GDM1 (cell line): ENCODE data around the gene AP2A2.

Experiments
- DNase-seq: peaks from one replicate; lab custom pipeline; 2025; lab: John Stamatoyannopoulos, UW

AP2A2 gene

GRCh38 chr11:1042626-1043562, 117.2 kb downstream of the AP2A2 start:
- no peak for DNase-seq

DNA sequence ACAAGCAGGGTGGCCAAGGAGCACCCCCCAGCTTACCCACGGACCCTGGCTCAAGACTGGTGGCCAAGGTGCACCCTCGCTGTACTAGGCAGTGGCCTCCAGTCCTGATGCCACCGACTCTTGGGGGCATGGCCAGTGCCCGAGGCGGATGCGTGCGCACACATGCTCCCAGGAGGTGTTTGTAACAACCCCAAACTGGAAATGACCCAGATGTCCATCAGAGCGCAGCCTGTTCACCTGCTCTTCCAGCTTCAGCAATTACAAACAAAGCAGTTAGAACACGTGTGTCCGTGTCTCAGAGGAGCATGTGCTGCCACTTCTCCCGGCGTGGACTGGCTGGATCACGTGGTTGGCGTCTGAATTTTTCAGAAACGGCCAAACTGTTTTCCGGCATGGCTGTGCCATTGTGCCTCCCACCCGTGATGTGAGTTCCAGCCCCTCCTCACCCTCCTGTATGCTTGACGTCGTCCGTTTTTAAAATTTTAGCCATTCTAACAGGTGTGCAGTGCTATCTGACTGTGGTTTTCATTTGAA, 118.0 kb downstream of the AP2A2 start:
- DNase-seq, result no peak

DNA sequence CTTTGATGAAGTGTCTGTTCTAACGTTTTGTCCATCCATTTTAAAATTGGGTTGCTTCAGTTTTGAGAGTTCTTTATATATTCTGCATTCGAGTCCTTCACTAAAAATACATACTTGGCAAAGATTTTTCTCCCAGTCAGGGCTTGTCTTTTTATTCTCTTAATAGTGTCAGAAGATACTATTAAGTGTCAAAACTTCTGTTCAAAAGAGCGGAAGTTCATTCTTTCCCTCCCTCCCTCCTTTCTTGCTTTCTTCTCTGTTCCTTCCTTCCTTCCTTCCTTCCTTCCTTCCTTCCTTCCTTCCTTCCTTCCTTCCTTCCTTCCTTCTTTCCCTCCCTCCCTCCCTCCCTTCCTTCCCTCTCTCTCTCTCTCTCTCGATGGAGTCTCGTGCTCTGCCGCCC, 118.5 kb downstream of the AP2A2 start:
- no peak for DNase-seq

- DNase-seq, result no peak
Measured at GRCh38 chr11:1047595-1048156, 122.0 kb downstream of the AP2A2 start.

DNA sequence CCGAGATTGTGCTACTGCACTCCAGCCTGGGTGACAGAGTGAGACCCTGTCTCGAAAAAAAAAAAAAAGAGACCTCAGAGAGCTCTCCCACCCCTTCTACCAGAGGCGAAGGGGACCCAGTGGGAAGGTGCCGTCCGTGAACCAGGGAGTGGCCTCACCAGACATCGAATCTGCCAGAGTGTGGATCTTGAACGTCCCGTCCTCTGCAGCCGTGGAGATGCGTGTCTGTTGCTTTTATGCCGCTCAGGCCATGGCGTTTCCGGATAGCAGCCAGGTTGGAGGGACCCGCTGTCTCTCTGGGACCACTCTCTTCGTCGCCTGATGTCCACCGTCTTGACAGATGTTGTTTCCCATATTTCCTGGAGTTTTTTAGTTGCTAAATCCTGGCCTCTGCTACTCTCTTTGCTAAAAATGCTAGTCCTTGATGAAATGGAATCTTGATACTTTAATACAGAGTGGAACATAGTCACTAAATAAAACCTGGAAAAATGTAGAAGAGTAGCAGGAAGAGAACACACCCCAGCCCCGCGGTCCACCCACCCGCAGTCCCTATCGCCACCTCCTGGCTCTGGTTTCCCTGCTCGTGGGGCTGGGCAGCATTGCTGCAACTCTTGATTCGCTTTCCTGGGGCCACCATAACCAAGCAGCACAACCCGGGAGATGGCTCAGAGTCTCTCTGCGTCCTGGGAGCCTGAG, 122.9 kb downstream of the AP2A2 start:
- no peak for DNase-seq

DNA sequence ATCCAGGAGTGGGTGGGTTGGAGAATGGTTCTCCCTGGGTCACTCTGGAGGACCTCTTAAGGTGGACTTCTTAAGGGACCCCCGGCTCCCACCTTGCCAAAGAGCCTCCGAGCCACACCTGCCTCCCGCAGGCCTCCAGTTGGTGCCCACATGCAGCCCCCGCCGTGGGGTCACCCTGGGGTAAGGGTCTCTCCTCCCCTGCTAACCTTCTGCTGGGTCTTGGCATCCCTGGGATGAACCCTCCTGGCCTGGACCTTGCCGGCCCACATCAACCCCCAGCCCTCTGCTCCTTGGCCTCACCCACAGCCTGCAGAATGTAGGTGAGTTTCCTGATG, 123.4 kb downstream of the AP2A2 start:
- DNase-seq, result no peak

DNA sequence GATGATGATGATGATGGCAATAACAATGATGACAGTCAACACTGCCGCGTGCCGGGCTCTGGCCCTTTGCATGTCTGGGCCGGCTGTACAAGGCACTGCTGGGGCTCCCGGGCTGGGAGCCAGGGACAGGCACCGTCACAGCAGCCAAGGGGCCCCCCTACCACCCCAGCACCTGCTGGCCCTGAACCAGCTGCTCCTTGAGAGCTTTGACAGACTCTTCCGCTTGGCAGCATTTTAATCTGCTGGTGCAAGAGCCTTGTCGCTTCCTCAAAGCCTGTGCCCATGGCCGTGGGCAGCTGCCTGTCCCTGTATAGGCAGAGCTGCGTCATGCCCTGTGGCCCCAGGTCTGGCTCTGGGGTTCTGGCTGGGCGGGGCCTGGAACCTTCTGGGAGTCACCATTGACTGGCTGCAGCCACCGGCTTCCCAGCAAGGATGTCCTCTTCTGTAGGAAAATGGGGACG, 123.8 kb downstream of the AP2A2 start:
- no peak for DNase-seq

DNA sequence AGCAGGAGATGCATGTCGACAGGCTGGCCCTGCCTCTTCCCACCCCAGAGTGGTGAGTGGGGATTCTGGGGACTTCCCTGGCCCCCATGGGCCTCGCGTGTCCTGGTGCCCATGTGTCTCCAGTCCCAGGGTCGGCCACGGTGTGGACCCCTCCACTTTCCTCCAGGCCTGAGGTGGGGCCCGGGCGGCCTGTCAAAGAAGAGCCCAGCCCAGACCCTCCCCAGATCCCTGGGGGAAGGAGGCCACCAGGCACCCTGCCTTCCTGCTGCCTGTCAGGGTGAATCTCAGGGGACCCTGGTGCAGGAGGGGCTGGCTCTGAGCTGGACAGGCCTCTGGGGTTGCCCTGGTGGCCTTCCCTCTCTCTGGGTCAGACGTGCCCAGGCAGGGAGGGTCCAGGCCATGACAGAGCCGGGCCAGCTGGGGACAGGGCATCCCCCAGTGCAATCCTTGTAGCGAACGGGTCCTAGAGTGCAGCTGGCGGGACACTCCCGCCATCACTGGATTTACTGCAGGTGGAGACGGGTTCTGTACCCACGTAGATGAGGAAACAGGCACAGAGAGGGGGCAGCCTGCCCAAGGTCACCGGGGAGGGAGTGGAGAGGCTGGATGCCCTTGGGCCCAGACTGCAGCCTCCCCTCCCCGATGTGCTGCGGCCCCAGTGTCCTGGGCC, 124.4 kb downstream of the AP2A2 start:
- no peak for DNase-seq

GRCh38 chr11:1050581-1051355, 125.1 kb downstream of the AP2A2 start:
- DNase-seq, result peak; percentile 54

GRCh38 chr11:1051356-1052132, 125.9 kb downstream of the AP2A2 start:
- no peak for DNase-seq

DNA sequence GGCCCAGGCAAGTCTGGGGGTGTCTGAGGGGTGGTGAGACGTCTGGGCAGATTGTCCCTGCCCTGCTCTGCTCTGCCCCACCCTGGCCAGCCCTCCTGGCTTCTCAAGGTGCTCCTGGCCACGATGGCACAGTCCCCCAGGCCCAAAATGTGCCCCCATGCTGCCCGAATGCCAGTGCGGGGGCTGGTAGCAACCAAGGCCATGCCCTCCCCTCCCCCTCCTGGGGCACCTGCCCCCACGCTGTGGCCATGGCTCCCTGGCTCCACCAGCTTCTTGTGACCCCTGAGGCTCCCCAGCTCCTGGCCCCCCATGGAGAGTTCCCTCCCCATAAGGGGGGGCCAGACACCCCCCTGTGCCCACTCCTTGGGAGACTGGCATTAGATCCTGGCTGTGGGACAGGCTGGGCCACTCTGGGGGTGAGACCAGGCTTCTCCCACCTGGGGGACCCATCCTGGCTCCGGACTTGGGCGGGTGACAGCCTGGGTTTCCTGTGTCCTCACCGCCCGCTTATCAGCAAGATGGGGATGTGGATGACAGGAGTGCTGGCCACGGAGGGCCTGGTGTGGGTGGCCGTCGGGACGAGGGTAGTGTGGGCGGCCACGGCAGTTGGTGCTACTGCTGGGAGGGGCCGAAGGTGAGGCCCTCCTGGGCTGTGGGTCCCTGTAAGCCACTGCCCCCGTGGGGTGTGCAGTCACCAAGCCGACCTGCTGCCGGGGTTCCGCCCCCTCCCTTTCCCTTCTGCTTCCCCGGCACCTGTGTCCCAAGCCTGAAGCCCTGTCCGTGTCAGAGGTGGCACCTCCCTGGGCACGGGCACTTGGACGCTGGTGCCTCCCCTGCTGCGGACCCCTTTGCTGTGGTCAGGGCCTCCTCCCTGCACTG, 126.7 kb downstream of the AP2A2 start:
- DNase-seq, result no peak

DNA sequence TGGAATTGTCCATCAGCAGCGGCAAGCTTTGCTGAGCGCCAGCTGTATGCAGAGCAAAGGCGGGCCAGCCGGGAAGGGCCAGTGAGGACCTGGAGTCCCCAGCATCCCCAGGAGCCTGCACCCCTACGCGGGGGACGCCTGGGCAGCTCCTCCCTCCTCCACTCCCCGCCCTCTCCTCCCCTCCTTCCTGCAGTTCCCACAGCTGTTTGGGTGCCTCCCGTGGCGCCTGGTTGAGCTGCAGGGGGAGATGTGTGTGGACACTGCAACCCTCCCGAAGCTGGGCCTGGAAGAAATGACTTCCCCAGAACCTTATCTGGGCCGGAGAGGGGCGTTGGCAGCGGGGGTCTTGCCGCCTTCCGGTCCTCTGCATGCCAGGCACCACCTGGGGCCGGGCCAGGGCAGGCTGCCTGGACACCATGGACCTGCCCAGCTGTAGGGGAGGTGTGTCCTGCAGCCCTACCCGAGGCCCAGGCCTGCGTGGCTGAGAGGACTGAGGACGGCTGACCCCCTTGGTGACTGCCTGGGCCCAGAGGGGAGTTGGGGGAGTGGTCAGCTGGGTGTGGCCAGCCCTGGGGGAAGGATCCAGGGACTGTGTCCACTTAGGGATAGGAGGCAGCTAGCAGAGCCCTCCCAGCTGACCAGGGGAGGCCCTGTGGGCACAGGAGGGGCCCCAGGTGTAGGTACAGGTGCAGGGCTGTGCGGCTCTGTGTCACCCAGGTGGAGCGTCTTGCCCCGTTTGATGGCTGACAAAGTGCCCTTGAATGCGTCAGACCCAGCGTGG, 127.6 kb downstream of the AP2A2 start:
- no peak for DNase-seq

GRCh38 chr11:1054143-1055108, 128.8 kb downstream of the AP2A2 start:
- DNase-seq, result no peak

- DNase-seq, result no peak
Measured at GRCh38 chr11:1055109-1055703, 129.5 kb downstream of the AP2A2 start.

GRCh38 chr11:1055990-1056771, 130.5 kb downstream of the AP2A2 start:
- DNase-seq, result no peak

GRCh38 chr11:1057806-1058205, 132.1 kb downstream of the AP2A2 start:
- no peak for DNase-seq
